ENCODE data around the gene FGFR2.

- no peak for TF ChIP-seq CTCF (conservative IDR thresholded peaks at IDR 0.05 in 1 of 2, IDR thresholded peaks at IDR 0.05 in 1 of 2; ENCODE audit: extremely low read depth in 1 of 2, insufficient read depth in 1 of 2, low read depth in 1 of 2, low read length in 2 of 2)
- no peak for TF ChIP-seq EZH2 (IDR thresholded peaks at IDR 0.05; ENCODE audit: borderline replicate concordance, low read length)
Measured at GRCh38 chr10:121457729-121458128, 140.5 kb downstream of the FGFR2 start.

All from mammary epithelial cell (primary cell).